ENCODE data around the gene ADPRHL1. TPM values are rescaled to one million over a fixed set of nuclear protein-coding genes. Genes with fewer than 3 reads are reported as not detected.

Gene ADPRHL1
- total and polyA plus RNA-seq, 2 donors (not counting 3 experiments of a cell fraction or from before 2014, with no cell fraction given) = 0.52 to 0.97 TPM

GRCh38 chr13:113350938-113351335, 102.4 kb downstream of the ADPRHL1 start:
- Histone ChIP-seq H3K4me1 (ENCODE audit: control insufficient read depth, extremely low read depth, insufficient read depth, low read length) (no peaks in the 10 kb centered on the region), H3K4me2 (ENCODE audit: insufficient read depth, low read length) (no peak overlapping the region), H3K79me2 (ENCODE audit: control insufficient read depth, insufficient read depth, low read length) (no peaks in the 10 kb centered on the region), H3K4me3 (replicated peaks in 1 of 3; ENCODE audit: insufficient read depth in 1 of 3, low read depth in 1 of 3, low read length in 3 of 3) (no peak overlapping the region), H3K27ac (ENCODE audit: insufficient read depth, low read depth, low read length) (no peak overlapping the region), H3K9ac (replicated peaks; ENCODE audit: extremely low read depth, insufficient read depth, low read length) (no peak overlapping the region), H4K20me1 (replicated peaks; ENCODE audit: control insufficient read depth, extremely low read depth, insufficient read depth, low read length) (no peaks in the 10 kb centered on the region), H3K9me3 (replicated peaks; ENCODE audit: control insufficient read depth, insufficient read depth, low read length) (no peaks in the 10 kb centered on the region), H3K27me3 (ENCODE audit: control insufficient read depth in 2 of 2, insufficient read depth in 2 of 2, low read length in 2 of 2) (no peaks in the 10 kb centered on the region), H2AFZ (ENCODE audit: low read depth, low read length) (no peak overlapping the region), H3K9me1 (replicated peaks; ENCODE audit: control insufficient read depth, extremely low read depth, insufficient read depth, low read length) (no peaks in the 10 kb centered on the region), H3K36me3 (ENCODE audit: control insufficient read depth in 2 of 2, extremely low read depth in 1 of 2, insufficient read depth in 2 of 2, low read length in 2 of 2) (no peaks in the 10 kb centered on the region)
- DNase-seq (ENCODE audit: low read depth, low spot score) (no peak), FAIRE-seq (no peak)
- intact Hi-C loops (cut with micrococcal nuclease) = no loop called here
- ChIA-PET CTCF (no interaction called here), POLR2A (no interaction called here)
- no TSS peak for BruUV-seq (replicated peaks)
- dilution Hi-C loops (cut with MboI; ENCODE audit: extremely low pct_ligation_motif_present, low sequenced_read_pairs) = no loop called here
- no peak for TF ChIP-seq POLR2AphosphoS5 (IDR thresholded peaks at IDR 0.05; ENCODE audit: insufficient read depth, low read depth, low read length)
- TF ChIP-seq, protein P1, sequence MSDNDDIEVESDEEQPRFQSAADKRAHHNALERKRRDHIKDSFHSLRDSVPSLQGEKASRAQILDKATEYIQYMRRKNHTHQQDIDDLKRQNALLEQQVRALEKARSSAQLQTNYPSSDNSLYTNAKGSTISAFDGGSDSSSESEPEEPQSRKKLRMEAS (IDR thresholded peaks at IDR 0.05; ENCODE audit: insufficient read depth, insufficient read length) = no peak
- TF ChIP-seq GATA2 (IDR thresholded peaks at IDR 0.05; ENCODE audit: insufficient read depth, insufficient read length, low read depth, low read length) = no peak
- no peak for TF ChIP-seq CTCF (IDR thresholded peaks at IDR 0.05; ENCODE audit: extremely low read depth in 1 of 2, insufficient read depth in 1 of 2, low read depth in 1 of 2, low read length in 2 of 2)
- TF ChIP-seq JUN (IDR thresholded peaks at IDR 0.05; ENCODE audit: borderline replicate concordance, insufficient read depth, insufficient read length, low read depth) = no peak
- TF ChIP-seq EZH2 (IDR thresholded peaks at IDR 0.05; ENCODE audit: borderline replicate concordance, low read depth, low read length, severe bottlenecking) = no peak
- no peak for TF ChIP-seq MYC (IDR thresholded peaks at IDR 0.05; ENCODE audit: low read depth, low read length)
- no peak for TF ChIP-seq POLR2A (IDR thresholded peaks at IDR 0.05; ENCODE audit: low read depth, low read length)
- TF ChIP-seq FOS (IDR thresholded peaks at IDR 0.05; ENCODE audit: borderline replicate concordance, insufficient read depth, low read length) = no peak

Measured in endothelial cell of umbilical vein (primary cell).